ENCODE results near the gene BAIAP2L2.

Gene BAIAP2L2

DNA sequence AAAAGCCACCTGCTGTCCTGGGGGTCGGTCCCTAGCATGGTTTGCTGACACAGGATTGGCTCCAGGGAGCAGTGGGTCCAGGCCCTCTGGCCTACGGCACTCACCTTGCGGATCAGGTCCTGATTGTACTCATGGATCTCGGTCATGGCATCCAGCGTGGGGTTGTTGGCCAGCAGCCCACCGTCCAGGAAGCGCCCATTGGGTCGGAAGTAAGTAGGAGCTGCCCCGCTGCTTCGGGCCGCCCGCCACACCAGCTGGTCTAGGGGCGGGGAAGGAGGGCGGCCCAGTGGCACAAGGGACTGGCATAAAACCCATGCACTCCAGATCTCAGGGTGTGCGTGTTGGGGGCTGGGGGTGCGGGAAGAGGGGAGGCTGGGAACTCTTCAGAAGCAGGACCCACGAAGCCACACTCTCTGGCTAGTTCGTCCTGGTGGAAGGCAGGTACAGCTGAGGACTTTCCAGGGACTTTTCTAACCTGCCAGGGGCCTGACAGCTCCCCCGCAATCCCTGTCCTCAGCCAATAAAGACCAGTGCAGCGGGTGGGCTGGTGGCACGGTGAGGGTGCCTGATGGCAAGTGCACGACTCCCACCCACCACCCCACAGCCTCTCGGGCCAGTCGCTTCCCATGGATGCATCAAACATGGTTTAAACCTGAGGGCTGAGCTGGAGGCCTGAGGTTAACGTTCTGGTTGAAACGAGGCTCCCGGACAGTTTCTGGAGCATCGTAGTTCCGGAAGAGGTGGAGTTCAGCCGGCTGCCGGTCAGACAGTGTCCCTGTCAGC lies 5.1 kb upstream of the BAIAP2L2 start:
- no peaks in the 10 kb centered on the region for H3K9me2 ChIP-seq (replicated peaks; ENCODE audit: control insufficient read depth, low read length)
- H3K4me2 ChIP-seq (ENCODE audit: low read length): no peak overlapping the region
- no peaks in the 10 kb centered on the region for H3F3A ChIP-seq (ENCODE audit: control insufficient read depth, insufficient read depth)
- no peaks in the 10 kb centered on the region for H3K36me3 ChIP-seq (ENCODE audit: control insufficient read depth, low read length)
- TF ChIP-seq EZH2phosphoT487 (IDR thresholded peaks at IDR 0.05; ENCODE audit: borderline replicate concordance, low read length): no peak
- TF ChIP-seq, protein P1, sequence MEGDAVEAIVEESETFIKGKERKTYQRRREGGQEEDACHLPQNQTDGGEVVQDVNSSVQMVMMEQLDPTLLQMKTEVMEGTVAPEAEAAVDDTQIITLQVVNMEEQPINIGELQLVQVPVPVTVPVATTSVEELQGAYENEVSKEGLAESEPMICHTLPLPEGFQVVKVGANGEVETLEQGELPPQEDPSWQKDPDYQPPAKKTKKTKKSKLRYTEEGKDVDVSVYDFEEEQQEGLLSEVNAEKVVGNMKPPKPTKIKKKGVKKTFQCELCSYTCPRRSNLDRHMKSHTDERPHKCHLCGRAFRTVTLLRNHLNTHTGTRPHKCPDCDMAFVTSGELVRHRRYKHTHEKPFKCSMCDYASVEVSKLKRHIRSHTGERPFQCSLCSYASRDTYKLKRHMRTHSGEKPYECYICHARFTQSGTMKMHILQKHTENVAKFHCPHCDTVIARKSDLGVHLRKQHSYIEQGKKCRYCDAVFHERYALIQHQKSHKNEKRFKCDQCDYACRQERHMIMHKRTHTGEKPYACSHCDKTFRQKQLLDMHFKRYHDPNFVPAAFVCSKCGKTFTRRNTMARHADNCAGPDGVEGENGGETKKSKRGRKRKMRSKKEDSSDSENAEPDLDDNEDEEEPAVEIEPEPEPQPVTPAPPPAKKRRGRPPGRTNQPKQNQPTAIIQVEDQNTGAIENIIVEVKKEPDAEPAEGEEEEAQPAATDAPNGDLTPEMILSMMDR (IDR thresholded peaks at IDR 0.05; ENCODE audit: low read depth, low read length, poor library complexity, severe bottlenecking): no peak
- no peaks in the 10 kb centered on the region for H4K20me1 ChIP-seq (ENCODE audit: control insufficient read depth, insufficient read depth, low read depth, low read length)
- H3K4me1 ChIP-seq (ENCODE audit: control insufficient read depth, low read length): no peaks in the 10 kb centered on the region
- H3K27me3 ChIP-seq (ENCODE audit: control insufficient read depth, low read length): no peaks in the 10 kb centered on the region
- H3K79me2 ChIP-seq (ENCODE audit: control insufficient read depth, low read length): no peaks in the 10 kb centered on the region
- H3K27ac ChIP-seq (ENCODE audit: low read depth, low read length): no peak overlapping the region
- H3K4me3 ChIP-seq (ENCODE audit: low read length): no peak overlapping the region
- H3K9me3 ChIP-seq (ENCODE audit: control insufficient read depth, insufficient read depth, low read length): no peaks in the 10 kb centered on the region

DNA sequence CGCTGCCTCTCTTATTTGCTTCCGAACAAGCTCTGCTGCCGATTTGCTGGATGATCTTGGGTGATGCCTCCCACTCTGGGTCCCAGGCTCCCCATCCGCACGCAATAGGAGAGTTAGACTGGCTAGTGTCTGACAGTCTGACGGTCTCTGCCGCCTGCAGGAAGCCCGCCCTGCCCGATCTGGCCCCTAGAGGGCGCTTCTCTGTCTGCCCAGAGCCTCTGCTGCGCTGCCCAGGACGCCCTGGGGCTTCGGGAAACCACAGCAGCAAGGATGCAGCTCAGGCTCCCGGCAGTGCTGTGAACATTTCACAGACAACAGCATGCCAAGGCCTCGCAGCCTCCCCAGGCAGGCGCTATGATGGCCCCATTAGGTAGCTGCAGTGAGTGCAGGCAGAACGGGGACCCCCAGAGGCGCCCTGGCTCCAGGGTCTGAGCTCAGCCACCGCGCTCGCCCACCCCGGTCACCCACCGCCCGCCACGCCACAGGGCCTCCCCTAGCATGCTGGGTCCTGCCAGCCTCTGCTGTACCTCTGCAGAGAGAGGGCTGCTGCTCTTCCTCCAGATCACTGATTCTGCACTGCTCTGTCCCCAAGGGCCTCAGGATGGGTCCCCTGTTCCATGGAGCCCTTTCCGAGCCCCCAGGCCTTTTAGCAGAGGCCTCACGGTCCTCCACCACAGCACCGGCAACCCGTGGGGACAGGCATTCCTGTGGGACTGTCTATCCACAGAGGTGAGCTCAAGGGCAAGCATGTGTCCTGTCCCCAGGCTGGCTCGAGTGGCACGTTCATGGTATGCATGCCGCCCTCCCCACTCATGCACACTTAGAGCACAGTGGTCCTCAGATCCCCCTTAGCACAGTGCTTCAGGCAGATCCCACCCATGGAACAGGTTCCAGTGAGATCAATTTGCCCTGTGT lies 4.3 kb upstream of the BAIAP2L2 start:
- Histone ChIP-seq H3K27ac (ENCODE audit: low read depth, low read length) (no peak overlapping the region), H3K4me3 (ENCODE audit: low read length) (no peak overlapping the region), H3K4me1 (ENCODE audit: control insufficient read depth, low read length) (no peaks in the 10 kb centered on the region), H3K79me2 (ENCODE audit: control insufficient read depth, low read length) (no peaks in the 10 kb centered on the region), H3F3A (ENCODE audit: control insufficient read depth, insufficient read depth) (no peaks in the 10 kb centered on the region), H3K9me3 (ENCODE audit: control insufficient read depth, insufficient read depth, low read length) (no peaks in the 10 kb centered on the region), H4K20me1 (ENCODE audit: control insufficient read depth, insufficient read depth, low read depth, low read length) (no peaks in the 10 kb centered on the region), H3K36me3 (ENCODE audit: control insufficient read depth, low read length) (no peaks in the 10 kb centered on the region), H3K27me3 (ENCODE audit: control insufficient read depth, low read length) (no peaks in the 10 kb centered on the region), H3K4me2 (ENCODE audit: low read length) (no peak overlapping the region), H3K9me2 (replicated peaks; ENCODE audit: control insufficient read depth, low read length) (no peaks in the 10 kb centered on the region)
- no peak for TF ChIP-seq EZH2phosphoT487 (IDR thresholded peaks at IDR 0.05; ENCODE audit: borderline replicate concordance, low read length)
- TF ChIP-seq, protein P1 (IDR thresholded peaks at IDR 0.05; ENCODE audit: low read depth, low read length, poor library complexity, severe bottlenecking): peak; percentile 93

DNA sequence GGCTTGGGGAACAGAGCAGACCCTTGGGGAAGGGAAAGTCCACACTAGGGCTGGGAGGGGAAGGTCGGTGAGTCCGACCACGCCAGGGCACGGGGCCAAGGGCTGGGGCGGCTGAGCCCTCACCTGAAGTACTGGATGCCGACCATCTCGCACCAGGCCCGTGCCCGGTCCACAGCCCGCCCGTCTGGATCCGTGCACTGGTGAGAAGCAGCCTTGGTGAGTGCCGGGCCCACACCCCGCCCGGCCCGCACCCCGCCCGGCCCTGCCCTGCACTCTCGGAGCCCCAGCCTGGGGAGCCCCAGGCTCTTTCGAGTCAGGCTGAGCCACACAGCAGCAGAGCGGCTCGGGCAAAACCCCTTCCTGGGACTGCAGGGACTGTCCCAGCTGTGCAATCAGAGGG lies 1.9 kb upstream of the BAIAP2L2 start:
- H3K4me3 ChIP-seq (ENCODE audit: low read length): no peak overlapping the region
- H3K4me2 ChIP-seq (ENCODE audit: low read length): no peak overlapping the region
- H3K27ac ChIP-seq (ENCODE audit: low read depth, low read length): no peak overlapping the region

More for the DNA sequence above, 1.9 kb upstream of the BAIAP2L2 start:
- Histone ChIP-seq H3K4me1 (ENCODE audit: control insufficient read depth, low read length) (no peaks in the 10 kb centered on the region), H3K36me3 (ENCODE audit: control insufficient read depth, low read length) (no peaks in the 10 kb centered on the region), H3K27me3 (ENCODE audit: control insufficient read depth, low read length) (no peaks in the 10 kb centered on the region), H3K9me2 (replicated peaks; ENCODE audit: control insufficient read depth, low read length) (no peaks in the 10 kb centered on the region), H3F3A (ENCODE audit: control insufficient read depth, insufficient read depth) (no peaks in the 10 kb centered on the region), H3K79me2 (ENCODE audit: control insufficient read depth, low read length) (no peaks in the 10 kb centered on the region), H3K9me3 (ENCODE audit: control insufficient read depth, insufficient read depth, low read length) (no peaks in the 10 kb centered on the region), H4K20me1 (ENCODE audit: control insufficient read depth, insufficient read depth, low read depth, low read length) (no peaks in the 10 kb centered on the region)
- no peak for TF ChIP-seq EZH2phosphoT487 (IDR thresholded peaks at IDR 0.05; ENCODE audit: borderline replicate concordance, low read length)
- TF ChIP-seq, protein P1 (IDR thresholded peaks at IDR 0.05; ENCODE audit: low read depth, low read length, poor library complexity, severe bottlenecking): no peak

Measured in DOHH2 (cell line).